Esophagus squamous epithelium (tissue), 4 donors: ENCODE measurements around the gene MMGT1.

Experiments used
- CTCF ChIP-seq, 6 experiments: fragments of 450-650 bp in 4 of 6; fragments of 200-600 bp in 2 of 6; sonication (generic) in 2 of 6; IDR thresholded peaks; one replicate each; pipeline ENCODE4 v1.5.1; 2016 to 2019; ENCODE audit warnings: antibody characterized with exemption in 6 of 6, mild to moderate bottlenecking in 4 of 6, moderate library complexity in 4 of 6
- POLR2A ChIP-seq, 4 donors: fragments of 450-650 bp; IDR thresholded peaks; one replicate each; pipeline ENCODE4 v1.6.1; 2017; ENCODE audit warnings: antibody characterized with exemption in 4 of 4, mild to moderate bottlenecking in 4 of 4, moderate library complexity in 3 of 4

DNA sequence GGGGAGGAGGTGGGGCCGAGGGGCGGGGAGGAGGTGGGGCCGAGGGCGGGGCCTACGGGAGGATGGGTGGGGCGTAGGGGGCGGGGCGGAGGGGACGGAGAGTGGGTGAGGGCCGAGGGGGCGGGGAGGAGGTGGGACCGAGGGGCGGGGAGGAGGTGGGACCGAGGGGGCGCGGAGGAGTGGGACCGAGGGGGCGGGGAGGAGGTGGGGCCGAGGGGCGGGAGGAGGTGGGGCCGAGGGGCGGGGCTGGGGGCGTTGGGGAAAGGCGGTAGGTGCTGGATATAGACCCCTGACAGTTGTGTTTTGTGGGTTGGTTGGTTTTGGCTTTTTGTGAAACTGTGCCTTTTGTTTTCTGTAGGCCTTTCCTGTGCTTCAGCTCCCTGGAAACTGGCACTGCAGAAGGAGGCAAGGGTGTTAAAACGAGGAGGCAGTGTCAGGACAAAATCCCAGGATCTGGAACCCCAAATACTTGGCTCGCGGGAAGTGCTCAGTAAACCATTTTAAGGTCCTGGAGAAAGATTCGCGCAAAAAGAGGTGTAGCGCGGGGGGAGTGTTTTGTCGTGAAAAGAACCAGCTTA lies 580 bp upstream of the MMGT1 start:
- TF ChIP-seq CTCF (IDR thresholded peaks at IDR 0.05) (no peak), POLR2A (IDR thresholded peaks at IDR 0.05) (no peak)
